WTC11 (cell line): ENCODE measurements around the gene FOXN3. TPM values are rescaled to one million over a fixed set of nuclear protein-coding genes. Genes with fewer than 3 reads are reported as not detected.
A peak's percentile ranks its signal among the peaks of the same experiment; 100 is the strongest.

ENCODE experiments used
- ATAC-seq: fragments of 200-7000 bp; cut with Tn5 transposase; 2 replicates; pipeline ENCODE4 v1.10.0; 2021; ENCODE audit warnings: mild to moderate bottlenecking, moderate library complexity
- CTCF ChIA-PET: fragments of 300-600 bp; sonication (Branson Sonifier 250); formaldehyde crosslinking; loops from one replicate; lab custom pipeline; 2021; ENCODE audit warnings: antibody characterized with exemption; lab: Charles Lee
- POLR2A ChIA-PET: fragments of 350-600 bp; sonication (Branson Sonifier 250); formaldehyde crosslinking; loops from one replicate; lab custom pipeline; 2021; ENCODE audit warnings: antibody characterized with exemption; lab: Charles Lee
- DNase-seq: peaks from one replicate; pipeline ENCODE4 v3.0.0; 2021; ENCODE audit warnings: low spot score
- H3K27ac Mint-ChIP-seq: 2 replicates; pipeline ENCODE4 v1.8.0; 2021; ENCODE audit warnings: mixed read lengths
- H3K27me3 Mint-ChIP-seq: 2 replicates; pipeline ENCODE4 v1.8.0; 2021; ENCODE audit warnings: low read depth, mild to moderate bottlenecking, moderate library complexity, mixed read lengths
- H3K36me3 Mint-ChIP-seq: 2 replicates; pipeline ENCODE4 v1.8.0; 2021; ENCODE audit warnings: mixed read lengths
- H3K4me1 Mint-ChIP-seq: 2 replicates; pipeline ENCODE4 v1.8.0; 2022; ENCODE audit warnings: mixed read lengths
- H3K4me3 Mint-ChIP-seq: 2 replicates; pipeline ENCODE4 v1.8.0; 2021; ENCODE audit warnings: mild to moderate bottlenecking, moderate library complexity, mixed read lengths
- H3K9me3 Mint-ChIP-seq: 2 replicates; pipeline ENCODE4 v1.8.0; 2021; ENCODE audit warnings: mixed read lengths
- EMX1 ChIP-seq: fragments of 250-450 bp; sonication (Bioruptor Pico); IDR thresholded peaks from 2 replicates; pipeline ENCODE4 v1.8.0; 2021; ENCODE audit warnings: mild to moderate bottlenecking
- FOXK1 ChIP-seq: sonication (generic); formaldehyde crosslinking; IDR thresholded peaks from 2 replicates; pipeline ENCODE4 v1.8.0; 2022; ENCODE audit warnings: mild to moderate bottlenecking, moderate library complexity, missing genetic modification reagents
- FOXP4 ChIP-seq: sonication (generic); formaldehyde crosslinking; IDR thresholded peaks from 2 replicates; pipeline ENCODE4 v1.8.0; 2022; ENCODE audit warnings: mild to moderate bottlenecking, missing genetic modification reagents
- IRF2 ChIP-seq: sonication (generic); formaldehyde crosslinking; IDR thresholded peaks from 2 replicates; pipeline ENCODE4 v1.8.0; 2022; ENCODE audit warnings: low read depth, missing genetic modification reagents, borderline replicate concordance
- MLX ChIP-seq: sonication (generic); formaldehyde crosslinking; IDR thresholded peaks from 2 replicates; pipeline ENCODE4 v1.8.1; 2023; ENCODE audit warnings: mild to moderate bottlenecking, missing genetic modification reagents, moderate library complexity
- MYBL2 ChIP-seq: sonication (generic); formaldehyde crosslinking; IDR thresholded peaks from 2 replicates; pipeline ENCODE4 v1.8.1; 2023; ENCODE audit warnings: mild to moderate bottlenecking, moderate library complexity, missing genetic modification reagents
- NR2C2 ChIP-seq: sonication (generic); formaldehyde crosslinking; IDR thresholded peaks from 2 replicates; pipeline ENCODE4 v1.8.0; 2022; ENCODE audit warnings: mild to moderate bottlenecking, missing genetic modification reagents
- PRDM15 ChIP-seq: sonication (generic); formaldehyde crosslinking; IDR thresholded peaks from 2 replicates; pipeline ENCODE4 v1.8.0; 2022; ENCODE audit warnings: missing genetic modification reagents
- PRRX2 ChIP-seq: fragments of 250-450 bp; sonication (Bioruptor Pico); IDR thresholded peaks from 2 replicates; pipeline ENCODE4 v1.8.0; 2021; ENCODE audit warnings: mild to moderate bottlenecking
- RELA ChIP-seq: sonication (generic); formaldehyde crosslinking; IDR thresholded peaks from 2 replicates; pipeline ENCODE4 v1.8.1; 2022; ENCODE audit warnings: missing genetic modification reagents, mild to moderate bottlenecking, borderline replicate concordance
- RORB ChIP-seq: fragments of 250-450 bp; sonication (Bioruptor Pico); IDR thresholded peaks from 2 replicates; pipeline ENCODE4 v1.9.0; 2021; ENCODE audit warnings: mild to moderate bottlenecking
- SMAD4 ChIP-seq: sonication (generic); formaldehyde crosslinking; IDR thresholded peaks from 2 replicates; pipeline ENCODE4 v1.8.0; 2022; ENCODE audit warnings: mild to moderate bottlenecking, missing genetic modification reagents
- SOX15 ChIP-seq: fragments of 250-450 bp; sonication (Bioruptor Pico); IDR thresholded peaks from 2 replicates; pipeline ENCODE4 v1.9.0; 2021; ENCODE audit warnings: mild to moderate bottlenecking
- TP53 ChIP-seq: sonication (generic); formaldehyde crosslinking; IDR thresholded peaks from 2 replicates; pipeline ENCODE4 v1.8.1; 2023; ENCODE audit warnings: mild to moderate bottlenecking, missing genetic modification reagents
- ZNF396 ChIP-seq: fragments of 250-450 bp; sonication (Bioruptor Pico); IDR thresholded peaks from 2 replicates; pipeline ENCODE4 v1.8.0; 2021; ENCODE audit warnings: mild to moderate bottlenecking, moderate library complexity, borderline replicate concordance
- ZNF671 ChIP-seq: fragments of 250-450 bp; sonication (Bioruptor Pico); IDR thresholded peaks from 2 replicates; pipeline ENCODE4 v1.8.0; 2021; ENCODE audit warnings: mild to moderate bottlenecking
- total RNA-seq: library from RNA; stranded (reverse); gene quantifications from 3 replicates; pipeline ENCODE4 v1.2.3, GENCODE V29; 2021
- TF ChIP-seq, protein P1 (sequence below): sonication (generic); formaldehyde crosslinking; IDR thresholded peaks from 2 replicates; pipeline ENCODE4 v1.8.1; 2022; ENCODE audit warnings: missing genetic modification reagents, borderline replicate concordance
- TF ChIP-seq, protein P2 (sequence below): fragments of 250-450 bp; sonication (Bioruptor Pico); conservative IDR thresholded peaks from 2 replicates; pipeline ENCODE4 v1.9.0; 2021; ENCODE audit warnings: mild to moderate bottlenecking
- TF ChIP-seq, protein P3 (sequence below): fragments of 250-450 bp; sonication (Bioruptor Pico); IDR thresholded peaks from 2 replicates; pipeline ENCODE4 v1.9.0; 2021; ENCODE audit warnings: mild to moderate bottlenecking
- TF ChIP-seq, protein P4 (sequence below): sonication (generic); formaldehyde crosslinking; IDR thresholded peaks from 2 replicates; pipeline ENCODE4 v1.8.1; 2023; ENCODE audit warnings: mild to moderate bottlenecking, missing genetic modification reagents

FOXN3 gene
- total RNA-seq, 1 experiment from 2014 or later: 170 TPM

- TF ChIP-seq, protein P1, sequence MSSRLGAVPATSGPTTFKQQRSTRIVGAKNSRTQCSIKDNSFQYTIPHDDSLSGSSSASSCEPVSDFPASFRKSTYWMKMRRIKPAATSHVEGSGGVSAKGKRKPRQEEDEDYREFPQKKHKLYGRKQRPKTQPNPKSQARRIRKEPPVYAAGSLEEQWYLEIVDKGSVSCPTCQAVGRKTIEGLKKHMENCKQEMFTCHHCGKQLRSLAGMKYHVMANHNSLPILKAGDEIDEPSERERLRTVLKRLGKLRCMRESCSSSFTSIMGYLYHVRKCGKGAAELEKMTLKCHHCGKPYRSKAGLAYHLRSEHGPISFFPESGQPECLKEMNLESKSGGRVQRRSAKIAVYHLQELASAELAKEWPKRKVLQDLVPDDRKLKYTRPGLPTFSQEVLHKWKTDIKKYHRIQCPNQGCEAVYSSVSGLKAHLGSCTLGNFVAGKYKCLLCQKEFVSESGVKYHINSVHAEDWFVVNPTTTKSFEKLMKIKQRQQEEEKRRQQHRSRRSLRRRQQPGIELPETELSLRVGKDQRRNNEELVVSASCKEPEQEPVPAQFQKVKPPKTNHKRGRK (CRISPR knock-in tag): no peak
- no peak for TF ChIP-seq MYBL2
These were observed 45.2 kb downstream of the FOXN3 start (continued) for GRCh38 chr14:89371585-89372511.

GRCh38 chr14:89370781-89371180 lies 46.3 kb downstream of the FOXN3 start:
- no peak for TF ChIP-seq NR2C2 (CRISPR knock-in tag)
- no peak for TF ChIP-seq SOX15 (CRISPR knock-in tag)
- H3K27me3 Mint-ChIP-seq: no peaks in the 10 kb centered on the region
- no peak overlapping the region for H3K4me3 Mint-ChIP-seq
- peaks cover 12% of the 10 kb centered on the region for H3K9me3 Mint-ChIP-seq
- CTCF ChIA-PET: no interaction called here
- no peak for DNase-seq
- H3K4me1 Mint-ChIP-seq: peaks cover 75% of the 10 kb centered on the region
- no peak for ATAC-seq
- H3K27ac Mint-ChIP-seq: peak overlapping the region; percentile 54
- POLR2A ChIA-PET: no interaction called here
- peaks cover 13% of the 10 kb centered on the region for H3K36me3 Mint-ChIP-seq

- CTCF ChIA-PET: no interaction called here
- no peak for DNase-seq
- Mint-ChIP-seq H3K9me3 (peaks cover 12% of the 10 kb centered on the region), H3K4me1 (peaks cover 78% of the 10 kb centered on the region), H3K27ac (peak overlapping the region; percentile 54), H3K4me3 (no peak overlapping the region), H3K27me3 (no peaks in the 10 kb centered on the region), H3K36me3 (peaks cover 12% of the 10 kb centered on the region)
- POLR2A ChIA-PET: no interaction called here
- ATAC-seq: no peak
- TF ChIP-seq, protein P2, sequence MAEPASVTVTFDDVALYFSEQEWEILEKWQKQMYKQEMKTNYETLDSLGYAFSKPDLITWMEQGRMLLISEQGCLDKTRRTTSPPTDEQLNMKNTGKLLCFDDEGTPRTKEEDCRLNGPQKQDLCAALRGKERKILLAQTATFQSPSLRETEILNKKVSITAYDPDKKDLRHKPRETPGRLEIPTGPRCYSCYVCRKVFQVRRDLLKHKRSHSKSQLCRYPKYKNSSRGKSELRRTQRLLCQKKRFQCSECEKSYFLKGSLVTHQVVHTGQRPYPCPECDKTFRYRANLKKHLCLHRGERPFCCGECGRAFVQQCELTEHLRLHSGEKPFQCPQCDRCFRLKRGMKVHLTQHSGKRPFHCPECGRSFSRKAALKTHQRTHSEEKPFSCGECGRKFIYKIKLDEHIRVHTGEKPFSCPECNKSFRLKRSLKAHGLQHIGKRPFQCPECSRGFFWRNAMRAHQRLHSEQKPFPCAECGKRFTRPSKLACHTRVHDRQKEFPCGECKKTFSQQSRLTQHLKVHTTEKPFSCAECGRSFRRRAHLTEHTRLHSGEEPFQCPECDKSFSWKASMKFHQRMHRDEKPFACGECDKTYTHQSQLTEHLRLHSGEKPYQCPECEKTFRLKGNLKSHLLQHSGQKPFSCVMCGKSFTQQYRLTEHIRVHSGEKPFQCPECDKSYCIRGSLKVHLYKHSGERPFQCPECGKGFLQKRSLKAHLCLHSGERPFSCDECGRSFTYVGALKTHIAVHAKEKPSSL (CRISPR knock-in tag): no peak
- TF ChIP-seq PRRX2 (CRISPR knock-in tag) (no peak), EMX1 (no peak), IRF2 (no peak), SMAD4 (CRISPR knock-in tag) (no peak), RELA (no peak), TP53 (CRISPR knock-in tag) (no peak), FOXK1 (CRISPR knock-in tag) (no peak), FOXP4 (CRISPR knock-in tag) (no peak), ZNF396 (CRISPR knock-in tag) (no peak), PRDM15 (CRISPR knock-in tag) (no peak), ZNF671 (CRISPR knock-in tag) (no peak), RORB (CRISPR knock-in tag) (no peak), MLX (CRISPR knock-in tag) (no peak)
- TF ChIP-seq, protein P3, sequence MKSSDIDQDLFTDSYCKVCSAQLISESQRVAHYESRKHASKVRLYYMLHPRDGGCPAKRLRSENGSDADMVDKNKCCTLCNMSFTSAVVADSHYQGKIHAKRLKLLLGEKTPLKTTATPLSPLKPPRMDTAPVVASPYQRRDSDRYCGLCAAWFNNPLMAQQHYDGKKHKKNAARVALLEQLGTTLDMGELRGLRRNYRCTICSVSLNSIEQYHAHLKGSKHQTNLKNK (CRISPR knock-in tag): no peak
- TF ChIP-seq, protein P4, sequence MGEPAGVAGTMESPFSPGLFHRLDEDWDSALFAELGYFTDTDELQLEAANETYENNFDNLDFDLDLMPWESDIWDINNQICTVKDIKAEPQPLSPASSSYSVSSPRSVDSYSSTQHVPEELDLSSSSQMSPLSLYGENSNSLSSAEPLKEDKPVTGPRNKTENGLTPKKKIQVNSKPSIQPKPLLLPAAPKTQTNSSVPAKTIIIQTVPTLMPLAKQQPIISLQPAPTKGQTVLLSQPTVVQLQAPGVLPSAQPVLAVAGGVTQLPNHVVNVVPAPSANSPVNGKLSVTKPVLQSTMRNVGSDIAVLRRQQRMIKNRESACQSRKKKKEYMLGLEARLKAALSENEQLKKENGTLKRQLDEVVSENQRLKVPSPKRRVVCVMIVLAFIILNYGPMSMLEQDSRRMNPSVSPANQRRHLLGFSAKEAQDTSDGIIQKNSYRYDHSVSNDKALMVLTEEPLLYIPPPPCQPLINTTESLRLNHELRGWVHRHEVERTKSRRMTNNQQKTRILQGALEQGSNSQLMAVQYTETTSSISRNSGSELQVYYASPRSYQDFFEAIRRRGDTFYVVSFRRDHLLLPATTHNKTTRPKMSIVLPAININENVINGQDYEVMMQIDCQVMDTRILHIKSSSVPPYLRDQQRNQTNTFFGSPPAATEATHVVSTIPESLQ (CRISPR knock-in tag): no peak
These were observed 46.7 kb downstream of the FOXN3 start for GRCh38 chr14:89370381-89370780.
